VCaP (cell line): ENCODE data around the gene RUNDC3A.

Source experiments
- H3K27ac ChIP-seq: fragments of 450-650 bp; 2 replicates; pipeline ENCODE4 v1.5.1; 2017
- CTCF ChIP-seq: fragments of 450-650 bp; conservative IDR thresholded peaks from 2 replicates; pipeline ENCODE4 v1.5.1; 2017; ENCODE audit warnings: mild to moderate bottlenecking, moderate library complexity

Gene RUNDC3A

GRCh38 chr17:44331249-44331760, 22.9 kb downstream of the RUNDC3A start:
- H3K27ac ChIP-seq: no peak overlapping the region
- TF ChIP-seq CTCF: peak; percentile 95

- TF ChIP-seq CTCF: no peak
- no peak overlapping the region for H3K27ac ChIP-seq
Measured at GRCh38 chr17:44333371-44333770, 25.0 kb downstream of the RUNDC3A start.

GRCh38 chr17:44334315-44334714, 25.9 kb downstream of the RUNDC3A start:
- H3K27ac ChIP-seq: no peak overlapping the region
- no peak for TF ChIP-seq CTCF

- no peak overlapping the region for H3K27ac ChIP-seq
- TF ChIP-seq CTCF: no peak
Measured at GRCh38 chr17:44334727-44335126, 26.3 kb downstream of the RUNDC3A start.

- TF ChIP-seq CTCF: no peak
- H3K27ac ChIP-seq: no peak overlapping the region
Measured at GRCh38 chr17:44335564-44335963, 27.2 kb downstream of the RUNDC3A start.

GRCh38 chr17:44335968-44336367, 27.6 kb downstream of the RUNDC3A start:
- TF ChIP-seq CTCF: no peak

GRCh38 chr17:44338702-44339101, 30.3 kb downstream of the RUNDC3A start:
- no peak overlapping the region for H3K27ac ChIP-seq
- no peak for TF ChIP-seq CTCF

More at GRCh38 chr17:44335968-44336367, 27.6 kb downstream of the RUNDC3A start:
- no peak overlapping the region for H3K27ac ChIP-seq

GRCh38 chr17:44340553-44340952, 32.2 kb downstream of the RUNDC3A start:
- H3K27ac ChIP-seq: peak overlapping the region; percentile 12
